NCI-H345 (cell line): ENCODE results near the gene PDE9A.
A peak's percentile ranks its signal among the peaks of the same experiment; 100 is the strongest.

Source experiments
- DNase-seq: peaks from one replicate; lab custom pipeline; 2025; lab: John Stamatoyannopoulos, UW

PDE9A gene

DNA sequence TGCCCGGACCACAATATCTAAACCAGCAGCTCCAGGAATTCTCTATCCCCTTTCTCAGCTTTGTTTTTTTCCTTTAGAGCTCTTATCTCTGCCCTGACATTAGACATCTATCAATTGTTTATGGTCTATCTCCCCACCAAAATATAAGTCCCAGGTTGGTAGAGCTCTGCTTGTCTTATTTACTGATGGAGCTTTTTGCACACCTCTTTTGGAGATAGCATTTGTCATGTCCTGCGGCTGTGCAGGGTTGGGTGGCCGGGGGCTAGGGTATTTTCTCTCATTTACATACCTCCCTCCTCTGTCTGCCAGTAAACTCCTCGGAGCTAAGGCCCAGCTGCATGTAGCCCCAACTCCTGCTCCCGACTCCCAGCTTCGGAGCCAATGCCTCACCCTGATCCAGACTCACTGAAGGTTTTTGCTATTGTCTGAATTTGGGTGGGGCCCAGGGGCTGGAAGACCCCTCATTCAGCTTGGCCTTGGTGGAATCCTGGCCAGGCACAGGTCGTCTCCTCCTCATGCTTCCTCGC lies 11.1 kb upstream of the PDE9A start:
- DNase-seq: no peak

DNA sequence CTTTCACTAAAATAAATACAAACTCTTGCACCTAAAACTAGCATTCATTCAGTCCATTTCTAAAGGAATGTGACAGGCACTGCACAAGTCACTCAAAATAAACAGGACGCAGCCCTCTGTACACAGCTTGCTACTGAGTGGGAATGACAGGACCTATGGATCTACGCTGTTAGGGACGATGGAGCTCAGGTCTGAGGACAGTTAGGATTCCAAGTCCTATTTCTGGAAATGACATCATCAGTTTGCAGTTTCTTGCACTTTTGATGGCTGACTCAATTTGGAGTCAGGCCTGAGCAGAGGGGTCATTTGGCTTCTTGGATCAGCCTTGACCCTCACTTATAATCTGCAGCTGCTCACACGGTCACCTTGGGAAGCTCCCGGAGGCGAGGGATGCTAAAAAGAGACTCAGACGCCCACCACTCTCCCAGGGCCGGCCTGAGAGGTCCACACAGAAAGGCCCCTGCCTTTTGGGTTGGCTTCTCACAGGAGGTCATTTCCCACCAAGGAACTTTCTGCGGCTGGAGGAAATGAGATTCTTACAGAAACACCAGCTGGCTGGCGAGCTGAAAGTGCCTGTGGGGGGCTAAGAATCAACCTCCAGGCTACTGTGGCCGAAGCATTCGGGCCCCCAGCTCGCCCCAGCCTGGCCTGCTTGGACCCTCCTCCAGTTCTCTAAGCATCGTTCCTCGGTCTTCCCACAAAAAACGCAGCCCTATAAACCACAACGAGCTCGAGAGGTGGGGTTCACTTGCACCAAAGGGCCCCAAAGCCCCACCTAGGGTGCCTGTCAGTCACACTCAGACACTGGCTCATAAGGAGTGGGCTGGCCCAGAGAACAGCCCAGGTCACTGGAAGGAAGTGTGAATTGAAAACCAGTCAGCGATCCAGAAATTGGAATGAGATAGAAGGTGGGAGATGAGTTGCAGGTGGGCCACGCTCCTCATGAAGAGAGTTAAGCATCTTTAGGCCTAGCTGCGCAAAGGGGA lies 8.9 kb upstream of the PDE9A start:
- DNase-seq: no peak

DNA sequence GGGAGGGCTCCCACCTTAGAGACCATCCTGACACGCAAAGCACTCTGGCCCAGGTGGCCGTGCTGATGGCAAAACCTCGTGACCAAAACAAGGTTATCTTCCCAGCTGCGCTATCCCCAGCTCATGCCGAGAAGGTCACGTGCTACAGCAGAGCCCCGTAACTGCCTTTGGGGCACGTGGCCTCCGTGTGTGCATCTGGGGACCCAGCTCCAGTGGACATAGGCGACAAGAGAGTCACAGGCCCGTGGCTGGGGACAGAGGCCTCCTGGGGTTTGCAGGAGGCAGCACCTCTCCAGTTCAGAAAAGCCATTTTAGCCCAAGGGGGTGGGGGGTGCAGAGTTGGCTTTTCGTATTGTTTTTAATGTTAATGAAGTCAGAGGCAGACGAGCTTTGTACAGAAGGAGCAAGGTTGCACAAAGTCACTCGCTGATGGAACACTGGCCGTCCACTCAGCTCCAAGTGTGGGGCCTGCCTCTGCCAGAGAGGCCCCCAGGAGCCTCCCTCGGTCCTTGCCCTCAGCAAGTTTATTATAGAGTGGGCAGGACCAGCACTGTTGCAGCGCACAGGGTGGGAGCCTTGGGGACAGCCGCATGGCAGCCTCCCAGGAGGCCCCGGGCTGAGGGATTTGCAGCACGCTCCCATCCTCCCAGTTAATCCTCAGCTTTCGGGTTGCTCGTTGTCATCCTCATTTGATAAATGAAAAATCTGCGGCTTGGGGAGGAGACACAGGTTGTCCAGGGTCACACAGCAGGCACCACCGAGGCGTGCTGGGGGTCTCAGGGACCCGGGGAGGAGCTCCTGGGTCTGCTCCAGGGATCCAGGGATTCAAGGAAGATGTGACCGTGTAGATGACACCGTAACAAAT lies 8.0 kb upstream of the PDE9A start:
- no peak for DNase-seq

DNA sequence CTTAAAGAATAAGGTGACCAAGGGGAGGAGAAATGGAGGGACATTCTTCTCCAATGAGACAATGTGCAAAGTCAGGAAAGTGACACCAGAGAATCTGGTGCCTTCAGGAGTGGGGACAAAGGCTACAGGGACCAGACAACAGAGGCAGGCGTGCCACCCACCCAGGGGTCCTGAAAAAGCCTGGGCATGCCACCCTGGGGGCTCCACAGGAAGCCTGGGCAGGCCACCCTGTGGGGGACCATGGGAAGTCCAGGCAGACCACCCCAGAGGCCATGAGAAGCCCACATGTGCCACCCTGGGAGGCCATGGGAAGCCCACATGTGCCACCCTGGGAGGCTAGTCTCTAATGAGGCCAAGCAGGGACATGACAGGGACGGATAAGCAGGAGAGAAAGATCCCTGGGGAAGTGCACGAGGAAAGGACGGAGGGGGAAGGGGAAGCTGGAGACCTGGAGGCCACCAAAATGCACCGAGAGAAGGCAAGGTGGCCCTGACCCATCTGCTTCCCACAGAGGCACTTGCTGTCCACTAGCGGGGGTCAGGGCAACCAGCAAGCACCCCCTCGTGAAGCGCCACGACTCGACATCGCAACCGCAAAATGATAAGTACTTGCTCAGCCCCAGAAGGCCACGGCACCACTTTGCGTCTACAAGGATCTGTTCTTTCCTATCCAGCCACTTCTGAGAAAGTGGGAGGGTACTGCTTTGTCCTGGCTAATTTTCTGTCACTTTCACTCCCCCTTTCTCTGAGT lies 7.2 kb upstream of the PDE9A start:
- no peak for DNase-seq

DNA sequence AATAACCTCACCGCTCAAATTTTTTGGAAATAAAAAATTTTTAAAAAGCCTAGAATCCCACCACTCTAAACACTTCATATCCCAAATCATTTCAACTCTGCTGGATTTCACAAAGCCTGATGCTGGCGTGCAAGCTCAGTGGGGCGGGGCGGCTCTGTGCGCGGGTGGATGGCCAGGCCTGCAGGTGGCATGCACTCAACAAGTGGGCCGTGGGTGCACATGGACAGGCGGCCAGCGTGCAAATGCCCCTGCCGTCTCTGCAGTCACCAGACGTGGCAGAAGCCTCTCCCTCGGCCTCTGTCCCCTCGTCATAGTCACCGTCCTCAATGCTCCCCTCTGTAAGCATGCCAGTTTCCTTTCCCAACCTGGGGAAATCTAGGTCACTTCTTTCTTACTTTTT lies 6.6 kb upstream of the PDE9A start:
- no peak for DNase-seq

DNA sequence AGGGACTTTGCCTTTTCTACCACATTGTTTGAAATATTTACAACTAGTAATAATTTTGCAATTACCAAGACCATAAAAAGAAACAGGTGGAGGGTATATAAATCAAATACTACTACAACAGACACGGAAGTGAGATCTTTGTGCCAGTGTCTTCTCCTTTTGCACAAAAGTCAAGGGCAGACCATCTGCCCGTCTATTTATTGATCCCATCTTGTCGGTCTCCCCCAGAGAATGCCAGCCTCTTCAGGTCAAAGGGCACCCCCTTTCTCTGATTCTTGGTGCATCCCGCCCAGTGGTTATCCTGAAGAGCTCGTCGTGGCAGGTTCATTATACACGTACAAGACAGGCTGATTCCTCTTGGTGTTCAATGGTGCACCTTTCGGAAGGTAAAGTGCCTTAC lies 4.8 kb upstream of the PDE9A start:
- no peak for DNase-seq

DNA sequence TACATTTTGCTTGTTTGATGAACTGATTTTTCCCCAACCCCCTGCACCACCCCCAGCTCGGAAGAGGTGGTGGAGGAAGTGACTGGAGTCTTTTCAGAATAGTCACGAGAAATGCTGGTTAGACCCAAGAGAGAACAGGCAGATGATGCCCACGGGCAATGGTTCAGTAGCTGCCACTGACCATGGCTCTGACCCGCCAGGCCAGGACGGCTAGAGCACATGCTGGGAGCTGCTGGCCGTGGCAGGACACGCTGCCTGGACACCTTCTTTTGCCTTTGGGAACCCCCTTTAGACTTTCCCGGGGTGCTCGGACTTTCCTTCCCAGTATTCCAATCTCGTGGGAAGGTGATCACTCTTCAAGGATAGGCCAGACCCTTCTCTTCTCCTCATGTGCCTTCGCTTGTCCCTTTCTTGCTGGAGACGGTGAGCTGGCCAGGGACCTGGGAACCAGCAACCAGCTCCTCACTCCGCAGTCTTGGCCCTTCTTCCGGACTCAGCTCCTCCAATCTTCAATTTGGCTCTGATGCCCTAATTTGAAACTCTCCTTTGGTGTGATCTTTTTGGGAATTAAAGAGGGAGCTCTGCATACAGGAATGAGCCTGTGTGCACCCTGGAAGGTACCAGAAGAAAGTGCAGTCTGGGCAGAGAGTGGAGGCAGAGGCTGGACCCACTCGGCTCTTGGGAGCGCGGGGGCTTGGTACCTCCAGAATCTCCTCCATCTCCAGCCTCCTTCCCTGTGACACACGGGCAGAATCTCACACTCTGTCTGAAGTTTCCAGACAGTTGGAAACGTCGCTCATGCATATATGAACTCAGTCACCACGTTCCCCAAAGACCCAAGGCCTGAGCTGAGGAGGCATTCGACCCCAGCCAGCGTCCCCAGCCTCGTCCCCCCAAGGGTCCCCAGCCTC lies 4.0 kb upstream of the PDE9A start:
- no peak for DNase-seq

DNA sequence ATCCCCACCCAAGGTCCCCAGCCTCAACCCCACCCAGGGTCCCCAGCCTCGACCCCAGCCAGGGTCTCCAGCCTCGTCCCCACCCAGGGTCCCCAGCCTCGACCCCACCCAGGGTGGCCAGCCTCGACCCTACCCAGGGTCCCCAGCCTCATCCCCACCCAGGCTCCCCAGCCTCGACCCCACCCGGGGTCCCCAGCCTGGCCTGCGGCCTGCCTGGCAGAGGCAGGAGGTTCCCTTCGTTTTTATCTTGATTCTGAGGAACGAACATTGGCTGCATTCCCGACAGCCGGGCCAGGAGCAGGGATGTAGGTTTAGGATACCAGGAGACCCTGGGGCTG lies 3.4 kb upstream of the PDE9A start:
- no peak for DNase-seq

DNA sequence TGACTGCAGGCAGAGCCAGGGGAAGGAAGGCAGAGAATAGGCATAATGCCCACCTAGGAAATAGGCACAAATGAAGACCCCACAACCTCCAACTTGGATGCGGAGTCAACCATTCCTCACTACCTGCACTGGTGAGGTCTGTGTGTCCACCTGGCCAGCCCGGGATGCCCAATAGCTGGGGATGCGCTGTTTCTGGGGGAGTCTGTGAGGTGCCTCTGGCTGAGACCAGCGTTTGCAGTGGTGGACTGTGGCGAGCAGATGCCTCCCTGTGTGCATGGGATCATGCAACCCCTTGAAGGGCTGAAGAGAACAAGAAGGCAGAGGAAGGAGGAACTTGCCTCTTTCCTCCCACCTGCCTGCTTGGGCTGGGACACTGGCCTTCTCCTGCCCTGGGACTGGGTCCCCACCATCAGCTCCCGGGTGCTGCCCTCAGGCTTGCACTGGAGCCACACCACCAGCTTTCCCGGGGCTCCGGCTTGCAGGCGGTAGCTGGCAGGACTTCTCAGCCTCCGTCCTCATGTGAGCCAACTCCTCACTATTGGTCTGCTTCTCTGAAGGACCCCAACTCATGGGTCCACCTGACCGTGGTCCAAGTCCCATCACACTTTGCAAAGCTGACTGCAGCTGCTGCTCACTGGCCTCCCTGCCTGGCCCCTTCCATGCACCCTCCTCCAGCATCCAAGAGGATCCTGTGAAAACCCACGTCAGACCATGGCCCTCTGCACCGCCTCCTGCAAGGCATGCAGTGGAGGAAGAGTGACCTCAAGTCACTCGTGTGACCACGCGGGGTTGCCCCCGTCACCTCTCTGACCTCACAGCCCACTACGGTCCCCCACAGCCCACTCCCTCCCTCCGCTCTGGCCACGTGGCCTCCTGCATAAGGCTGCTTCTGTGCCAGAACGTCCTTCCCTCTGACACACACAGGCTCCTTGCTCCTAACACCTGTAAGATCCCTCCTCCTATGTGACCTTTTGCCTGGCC lies 2.7 kb upstream of the PDE9A start:
- DNase-seq: no peak

DNA sequence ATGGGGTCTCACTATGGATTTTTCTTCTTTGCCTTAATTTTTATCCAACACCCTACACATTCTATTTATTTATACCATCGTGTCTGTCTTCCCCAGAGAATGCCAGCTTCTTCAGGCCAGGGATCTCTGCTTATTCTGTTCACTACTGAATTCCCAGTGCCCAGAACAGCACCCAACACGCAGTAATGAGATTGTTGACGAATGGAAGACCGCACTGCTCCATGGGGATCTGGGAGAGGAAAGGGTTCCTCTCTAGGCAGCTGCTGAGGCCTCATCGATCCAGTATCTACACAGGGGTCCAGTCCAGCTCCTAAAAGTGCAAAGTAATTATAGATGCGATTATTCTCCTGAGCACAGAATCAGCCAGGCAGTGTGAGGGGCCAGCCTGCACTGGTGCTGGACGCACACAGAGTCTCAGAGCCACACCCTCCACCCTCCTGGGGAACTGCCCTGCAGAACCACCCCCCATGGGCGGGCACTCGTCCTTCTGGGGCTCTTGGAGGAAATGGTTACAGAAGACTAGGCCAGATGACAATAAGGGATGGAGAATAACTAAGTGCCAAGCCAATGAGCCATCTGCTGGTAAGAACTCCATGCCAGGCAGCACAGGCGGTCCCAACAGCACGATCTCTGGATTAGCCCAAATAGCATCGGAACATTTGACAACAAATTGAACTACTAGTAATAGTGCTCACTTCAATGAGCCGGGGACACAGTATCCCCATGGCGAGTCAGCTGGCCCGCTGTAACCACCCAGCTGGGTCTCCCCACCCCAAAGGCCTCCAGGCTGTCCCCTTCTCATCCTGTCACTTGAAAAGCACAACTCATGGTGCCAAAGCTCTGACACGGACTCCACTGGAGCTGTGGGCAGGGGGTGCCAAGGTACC lies 1.7 kb upstream of the PDE9A start:
- DNase-seq: peak; percentile 17

DNA sequence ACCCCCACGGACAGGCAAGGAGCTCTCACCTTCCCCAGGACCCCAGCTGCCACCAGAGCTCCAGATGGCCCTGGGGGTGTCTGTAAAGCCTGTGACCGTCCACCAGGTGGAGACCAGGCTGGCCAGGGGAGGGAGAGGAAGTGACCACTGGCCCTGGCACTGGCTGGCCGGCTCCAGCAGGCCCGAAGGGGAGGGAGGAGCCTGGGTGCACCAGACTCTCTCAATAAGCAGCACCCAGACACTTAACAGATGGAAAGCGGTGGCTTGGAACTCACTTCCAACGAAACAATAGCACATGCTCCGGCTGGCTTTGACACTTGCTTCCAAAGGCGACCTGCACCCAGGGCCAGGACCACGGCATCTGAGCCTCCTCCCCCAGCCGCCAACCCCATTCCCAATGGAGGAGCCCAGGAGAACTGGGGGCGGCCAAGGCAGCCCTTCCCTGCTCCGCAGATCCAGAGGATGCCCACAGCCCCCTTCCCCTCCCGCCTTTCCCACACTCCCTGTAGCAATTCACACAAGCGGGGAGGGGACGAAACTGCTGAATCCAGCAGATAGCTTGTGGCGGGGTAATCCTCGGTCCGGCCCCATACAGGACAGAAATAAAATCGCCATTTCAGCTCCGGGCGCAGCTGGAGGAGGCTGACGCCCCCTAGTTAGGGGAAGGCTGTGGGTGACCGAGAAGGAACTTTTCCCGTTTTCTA lies 742 bp upstream of the PDE9A start:
- no peak for DNase-seq

DNA sequence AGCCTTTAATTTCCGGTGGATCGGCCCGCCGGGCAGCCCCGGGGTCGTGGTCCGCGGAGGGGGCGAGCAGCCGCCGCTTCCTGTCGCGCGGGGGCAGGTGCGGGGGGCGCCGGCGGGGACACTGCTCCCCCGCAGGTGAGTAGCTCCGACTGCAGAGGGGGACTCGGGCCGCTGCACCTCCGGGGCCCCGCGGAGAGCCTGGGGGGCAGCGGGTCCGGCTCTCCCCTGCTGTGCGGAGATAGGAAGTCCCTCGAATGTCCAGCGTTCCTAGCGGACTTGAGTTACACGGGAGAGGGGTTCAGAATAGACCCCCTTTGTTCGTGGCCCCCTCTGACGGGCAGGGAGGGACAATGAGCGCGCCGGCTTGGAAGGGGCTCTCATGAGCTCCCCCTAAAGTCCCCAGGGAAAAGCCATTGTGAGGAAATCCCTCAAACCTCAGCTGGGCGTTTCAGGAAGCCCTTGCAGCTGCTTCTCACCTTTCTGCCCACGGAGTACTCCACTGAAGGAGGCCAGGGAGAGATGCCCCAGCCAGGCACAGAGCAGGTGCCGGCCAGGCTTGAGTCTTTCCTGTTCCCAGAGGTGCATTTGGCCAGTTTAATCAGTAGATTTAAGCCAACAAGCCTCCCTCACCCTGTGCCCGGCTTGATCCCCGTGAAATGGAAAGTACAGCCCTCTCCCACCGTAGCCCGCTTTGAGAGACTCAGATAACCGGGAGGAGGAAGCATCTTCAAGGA lies 925 bp downstream of the PDE9A start:
- peak; percentile 44 for DNase-seq

DNA sequence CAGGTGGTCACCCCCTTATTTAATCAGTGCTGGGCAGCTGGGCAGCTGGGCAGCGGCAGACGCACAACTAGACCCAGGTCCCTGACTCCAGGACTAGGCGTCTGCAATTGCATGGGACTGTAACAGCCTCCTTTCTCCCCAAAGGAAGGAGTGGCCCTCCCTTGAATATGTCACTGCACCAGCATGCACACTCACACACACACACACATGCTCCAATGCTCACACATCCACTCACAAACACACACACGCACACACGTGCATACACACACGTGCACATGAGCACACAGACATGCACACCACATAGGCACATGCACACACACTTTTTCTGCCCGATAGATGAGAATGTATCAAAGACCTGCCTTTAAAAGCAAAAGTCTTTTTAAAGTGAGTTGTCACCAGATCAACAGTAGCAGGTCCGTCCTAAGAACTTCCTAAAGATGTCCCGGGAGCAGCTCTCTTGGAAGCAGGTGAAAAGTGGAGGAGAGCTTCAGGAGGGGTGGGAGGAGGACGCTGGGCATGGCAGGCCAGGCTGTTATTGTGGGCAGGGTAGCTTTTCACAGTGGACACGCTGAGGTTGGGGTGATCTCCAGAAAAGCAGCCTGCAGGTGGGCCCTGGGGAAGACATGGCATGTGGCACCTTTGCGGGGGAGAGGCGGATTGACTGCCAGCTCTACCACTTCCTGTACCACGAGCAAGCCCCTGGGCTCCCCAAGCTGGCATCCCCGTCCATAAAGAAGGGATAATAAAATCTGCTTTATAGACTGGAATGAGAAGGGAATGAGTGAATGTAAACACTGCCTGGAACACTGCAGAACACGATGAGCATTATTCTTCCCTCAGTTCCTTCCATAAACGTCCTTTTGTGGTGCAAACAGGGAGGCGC lies 1.7 kb downstream of the PDE9A start:
- DNase-seq: no peak

DNA sequence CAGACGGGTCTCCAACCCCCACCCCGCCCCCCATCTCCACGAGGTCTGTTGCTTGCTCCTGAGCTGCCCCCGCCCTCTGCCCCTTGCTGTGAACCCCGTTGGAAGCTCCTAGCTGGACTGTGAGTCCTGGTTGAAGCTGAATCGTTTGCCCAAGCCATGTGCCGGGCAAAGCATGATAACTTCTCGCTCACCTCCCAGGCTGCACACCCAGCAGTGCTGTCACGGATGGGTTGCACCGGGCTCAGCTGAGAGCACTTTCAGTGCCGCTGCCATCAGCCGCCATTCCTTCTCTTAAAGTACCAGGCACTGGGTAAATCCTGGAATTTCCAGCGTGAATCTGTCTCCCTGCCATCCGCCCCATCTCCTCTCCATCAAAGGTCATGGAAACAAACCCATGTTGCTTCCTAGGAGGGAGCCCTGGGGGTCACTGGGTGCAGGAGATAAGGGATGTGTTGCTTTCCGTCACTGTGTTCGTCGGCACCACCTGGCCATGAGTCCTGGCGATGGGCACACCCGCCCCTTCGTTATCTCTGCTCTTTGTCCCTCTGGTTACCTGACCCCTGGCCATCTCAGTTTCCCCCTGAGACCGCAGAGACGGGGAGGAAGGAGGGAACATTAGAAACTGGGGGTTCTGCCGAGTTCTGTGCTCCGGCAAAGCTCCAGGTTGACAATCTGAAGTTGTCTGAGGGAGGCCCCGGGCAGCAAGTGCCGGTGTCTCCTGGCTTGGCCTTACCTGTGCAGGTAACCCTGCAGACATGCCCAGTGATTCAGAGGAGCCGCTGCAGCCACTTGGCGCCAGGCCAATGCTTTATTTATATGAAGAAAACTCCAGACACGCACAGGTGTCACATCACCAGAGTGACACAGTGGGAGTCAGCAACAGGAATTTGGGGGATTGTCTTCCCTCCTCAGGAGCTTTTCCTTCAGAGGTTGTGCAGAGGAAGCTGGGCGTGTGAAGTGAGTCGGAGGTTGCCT lies 2.7 kb downstream of the PDE9A start:
- DNase-seq: peak; percentile 67

DNA sequence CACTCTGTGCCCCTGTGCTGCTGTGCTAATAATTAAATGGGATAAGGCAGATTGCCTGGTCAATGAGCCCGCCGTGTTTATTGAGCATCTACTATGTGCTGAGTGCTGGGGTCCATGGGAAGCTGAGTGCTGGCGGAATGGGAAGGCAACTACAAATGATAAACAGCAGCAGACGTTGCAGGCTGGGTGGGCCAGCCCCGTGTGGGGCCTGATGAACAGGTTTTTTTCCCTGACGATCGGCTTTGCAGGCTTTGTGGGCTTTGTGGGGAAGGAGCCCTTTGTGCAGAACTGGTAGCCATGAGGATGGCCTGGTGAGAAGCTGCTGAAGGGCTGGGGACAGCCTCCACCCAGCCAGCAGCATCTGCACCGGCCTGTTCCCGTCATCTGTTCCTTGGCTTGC lies 3.5 kb downstream of the PDE9A start:
- no peak for DNase-seq
